ENCODE data around the gene NPAT. TPM values are rescaled to one million over a fixed set of nuclear protein-coding genes. Genes with fewer than 3 reads are reported as not detected.
A peak's percentile ranks its signal among the peaks of the same experiment; 100 is the strongest.

Gene NPAT
- total and polyA plus RNA-seq, 2 of the 13 experiments (the other 11 are each of a cell fraction or from before 2014, with no cell fraction given) = 4.4 to 11.2 TPM

- TF ChIP-seq ZBTB4 (CRISPR knock-in tag; IDR thresholded peaks at IDR 0.05; ENCODE audit: borderline replicate concordance) (no peak), ZNF207 (IDR thresholded peaks at IDR 0.05; ENCODE audit: borderline replicate concordance) (no peak), ETS1 (CRISPR knock-in tag; IDR thresholded peaks at IDR 0.05) (no peak)
Observed at GRCh38 chr11:108198833-108199232, 23.6 kb downstream of the NPAT start (continued).

- no peaks in the 10 kb centered on the region for H3K27me3 ChIP-seq (ENCODE audit: control insufficient read depth in 1 of 2, insufficient read depth in 2 of 2, low read length in 2 of 2)
- DNase-seq (ENCODE audit: low spot score) (peak; percentile 18), ATAC-seq (peak; percentile 77), FAIRE-seq (peak; percentile 39)
- intact Hi-C loops (cut with micrococcal nuclease; ENCODE audit: unreplicated experiment) = no loop called here
- H2AFZ ChIP-seq (ENCODE audit: low read length) = no peak overlapping the region
- H3K9me3 ChIP-seq (ENCODE audit: low read length) = no peaks in the 10 kb centered on the region
- H4K20me1 ChIP-seq (ENCODE audit: insufficient read depth, low read length) = no peaks in the 10 kb centered on the region
- peaks cover 6 to 36% of the 10 kb centered on the region in 2 experiments for H3K36me3 ChIP-seq (replicated peaks in 1 of 2; ENCODE audit: control insufficient read depth in 1 of 2, insufficient read depth in 2 of 2, low read length in 2 of 2)
- ChIA-PET CTCF (ENCODE audit: low intra/inter-chr PET ratio, low total read pairs) (no interaction called here), POLR2A (interaction anchor here (1.0 to 1.1 kb wide), 2 partner anchors 25 to 36 kb away, joined by 4 read pairs; partner anchors contain the start of genes ATM and NPAT)
- peaks cover 11% of the 10 kb centered on the region for H3K4me1 ChIP-seq (ENCODE audit: insufficient read depth, low read length)
- in situ Hi-C loops (cut with HindIII; ENCODE audit: extremely low pct_ligation_motif_present, low pct_unique_long_range_greater_than_20kb) = no loop called here
- H3K4me2 ChIP-seq (ENCODE audit: low read depth, low read length) = no peak overlapping the region
- no peak overlapping the region for H3K27ac ChIP-seq (ENCODE audit: extremely low read length, insufficient read depth, low read length)
- no peak overlapping the region for H3K9ac ChIP-seq (ENCODE audit: insufficient read depth, low read depth, low read length)
- BruUV-seq (replicated peaks) = no TSS peak
- H3K4me3 ChIP-seq (replicated peaks in 1 of 3; ENCODE audit: insufficient read depth in 1 of 3, low read depth in 2 of 3, low read length in 3 of 3) = no peak overlapping the region
- H3K79me2 ChIP-seq (ENCODE audit: insufficient read depth, low read length) = no peaks in the 10 kb centered on the region
- TF ChIP-seq ISX (CRISPR knock-in tag; conservative IDR thresholded peaks at IDR 0.05) (no peak), ZBTB43 (CRISPR knock-in tag; conservative IDR thresholded peaks at IDR 0.05) (no peak), MLLT10 (CRISPR knock-in tag; IDR thresholded peaks at IDR 0.05) (no peak), ZBTB25 (CRISPR knock-in tag; IDR thresholded peaks at IDR 0.05) (no peak), FOXK2 (IDR thresholded peaks at IDR 0.05) (no peak), NR2C2 (CRISPR knock-in tag; IDR thresholded peaks at IDR 0.05; ENCODE audit: borderline replicate concordance) (no peak), ZNF33B (CRISPR knock-in tag; IDR thresholded peaks at IDR 0.05) (no peak), KLF16 (CRISPR knock-in tag; IDR thresholded peaks at IDR 0.05) (no peak), HNF4A (CRISPR knock-in tag; IDR thresholded peaks at IDR 0.05) (peak; percentile 61; the same call in 1 of the 2 replicates), ZNF883 (CRISPR knock-in tag; IDR thresholded peaks at IDR 0.05; ENCODE audit: not compliant biosample characterization) (no peak), PPARG (CRISPR knock-in tag; conservative IDR thresholded peaks at IDR 0.05) (no peak), ZNF841 (CRISPR knock-in tag; IDR thresholded peaks at IDR 0.05; ENCODE audit: borderline replicate concordance) (no peak)
Observed at GRCh38 chr11:108197351-108197750, 25.1 kb downstream of the NPAT start.

Measured in HepG2 (cell line).